H1 (cell line): Measurements from ENCODE around the gene BCKDHB. TPM values are rescaled to one million over a fixed set of nuclear protein-coding genes. Genes with fewer than 3 reads are reported as not detected.

Experiments
- E2F6 ChIP-seq: IDR thresholded peaks from 2 replicates; pipeline ENCODE4 v1.6.1; 2012; ENCODE audit warnings: inconsistent platforms
- GTF2F1 ChIP-seq: IDR thresholded peaks from 2 replicates; pipeline ENCODE4 v1.6.1; 2012; ENCODE audit warnings: low read depth, low read length, improper control_type of control experiment, borderline replicate concordance
- KDM4A ChIP-seq: IDR thresholded peaks from one replicate; pipeline ENCODE4 v1.7.1; 2012; ENCODE audit warnings: low read depth, mild to moderate bottlenecking, moderate library complexity, low read length, inconsistent platforms; ENCODE audit not compliant: severe bottlenecking
- KDM5A ChIP-seq: fragments of 200-600 bp; IDR thresholded peaks from 2 replicates; pipeline ENCODE4 v1.7.1; 2012; ENCODE audit warnings: mild to moderate bottlenecking, low read length, inconsistent platforms, mixed read lengths
- POLR2A ChIP-seq, 2 experiments: IDR thresholded peaks; 1 replicate in 1 of 2; 2 replicates in 1 of 2; pipeline ENCODE4 v1.6.1; 2011; ENCODE audit warnings: low read depth in 2 of 2, low read length in 2 of 2, mild to moderate bottlenecking in 2 of 2; ENCODE audit errors: control extremely low read depth in 1 of 2
- RFX5 ChIP-seq: IDR thresholded peaks from 2 replicates; pipeline ENCODE4 v1.6.1; 2011; ENCODE audit warnings: low read depth, low read length, improper control_type of control experiment, borderline replicate concordance
- polyA plus RNA-seq, 7 experiments: library from polyadenylated mRNA; depleted of rRNA in 3 of 7; stranded (reverse) in 5 of 7; unstranded in 2 of 7; fragments of >200 nt in 5 of 7; fragments of 200-250 nt in 2 of 7; gene quantifications; 1 replicate in 5 of 7; 2 replicates in 1 of 7; 4 replicates in 1 of 7; pipeline versions ENCODE4 v1.2.1 to v1.2.3, GENCODE V29; 2011 to 2013; ENCODE audit warnings: missing spikeins in 2 of 7, mixed read lengths in 2 of 7
- total RNA-seq: library from RNA; stranded (reverse); fragmentation: NEBNext Ultra II Directional; extraction: Animal tissue kit (Norgen Biotek cat#: 25700); gene quantifications from 2 replicates; pipeline ENCODE4 v1.2.1, GENCODE V29; 2021

Gene BCKDHB
- total and polyA plus RNA-seq, 2 of the 8 experiments (the other 6 are each of a cell fraction or from before 2014, with no cell fraction given) = 22.1 to 30.8 TPM

DNA sequence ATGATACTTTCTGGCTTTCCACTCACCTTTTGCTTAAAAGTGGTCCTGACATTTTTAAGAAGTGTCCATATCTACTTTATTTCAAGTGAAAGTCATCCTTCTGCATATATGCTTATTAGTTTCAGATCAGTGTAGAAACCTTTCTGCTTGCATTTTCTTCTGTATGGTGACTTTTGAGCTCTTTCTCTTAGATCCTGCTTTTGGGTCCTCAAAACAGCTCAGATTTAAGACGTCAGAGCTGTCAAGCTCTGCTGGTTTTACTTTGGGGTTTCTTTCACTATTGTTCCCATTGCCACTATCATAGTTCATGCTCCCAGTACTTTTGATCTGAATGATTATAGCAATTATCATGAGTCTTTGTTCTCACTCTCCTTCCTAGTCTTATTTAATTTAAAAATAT is 41.7 kb downstream of the BCKDHB start (continued):
- TF ChIP-seq KDM4A = no peak
- no peak for TF ChIP-seq POLR2A (IDR thresholded peaks at IDR 0.05; ENCODE audit: control extremely low read depth in 1 of 2, low read depth in 2 of 2, low read length in 2 of 2)
- TF ChIP-seq GTF2F1 = no peak
- no peak for TF ChIP-seq E2F6
- TF ChIP-seq KDM5A = no peak
- no peak for TF ChIP-seq RFX5
